HepG2 (cell line): ENCODE data around the gene CDCA4. TPM values are rescaled to one million over a fixed set of nuclear protein-coding genes. Genes with fewer than 3 reads are reported as not detected.

ENCODE experiments used
- ATAC-seq: fragments of 200-7000 bp; cut with Tn5 transposase; 3 replicates; pipeline ENCODE4 v1.9.1; 2020; ENCODE audit warnings: mild to moderate bottlenecking, moderate library complexity
- BruUV-seq: library from RNA; stranded (reverse); fragments of 400-500 nt; replicated peaks from 2 replicates; lab custom pipeline; 2021; lab: Mats Ljungman, UMichigan
- CTCF ChIA-PET: fragments of 300-600 bp; formaldehyde crosslinking; extraction: SDS; loops from one replicate; lab custom pipeline; 2021; ENCODE audit warnings: low total read pairs, inconsistent platforms, low intra/inter-chr PET ratio; lab: Yijun Ruan, JAX
- POLR2A ChIA-PET: fragments of 350-600 bp; sonication (Branson Sonifier 250); formaldehyde crosslinking; loops from one replicate; lab custom pipeline; 2020; ENCODE audit warnings: antibody characterized with exemption, inconsistent platforms; lab: Yijun Ruan, JAX
- DNase-seq: peaks from one replicate; pipeline ENCODE4 v3.0.0-alpha.2; 2015; ENCODE audit warnings: low spot score
- FAIRE-seq: peaks from 3 replicates; lab custom pipeline; 2011; peaks lifted over from hg19 to GRCh38; lab: Jason Lieb, UNC
- H2AFZ ChIP-seq: one replicate; pipeline ENCODE4 v1.6.1; 2011; ENCODE audit warnings: low read length, inconsistent platforms
- H3K27ac ChIP-seq: fragments of 300-600 bp; 3 replicates; pipeline ENCODE4 v1.8.0; 2011; ENCODE audit warnings: mixed run types, mild to moderate bottlenecking, mixed read lengths, low read length, inconsistent platforms; ENCODE audit not compliant: insufficient read depth; ENCODE audit errors: extremely low read length
- H3K27me3 ChIP-seq, 2 experiments: fragments of 200-600 bp in 1 of 2; 2 replicates in 1 of 2; 3 replicates in 1 of 2; pipeline versions ENCODE4 v1.6.0 to v1.8.0; 2011; ENCODE audit warnings: low read length in 2 of 2, mild to moderate bottlenecking in 2 of 2, moderate library complexity in 2 of 2, inconsistent platforms in 1 of 2; ENCODE audit not compliant: insufficient read depth in 2 of 2, control insufficient read depth in 1 of 2
- H3K36me3 ChIP-seq, 2 experiments: fragments of 200-600 bp in 1 of 2; replicated peaks in 1 of 2; 2 replicates in 1 of 2; 3 replicates in 1 of 2; pipeline versions ENCODE4 v1.5.1 to v1.8.0; 2011; ENCODE audit warnings: low read length in 2 of 2, inconsistent platforms in 1 of 2; ENCODE audit not compliant: insufficient read depth in 2 of 2, control insufficient read depth in 1 of 2
- H3K4me1 ChIP-seq: 2 replicates; pipeline ENCODE4 v1.5.1; 2012; ENCODE audit warnings: low read length, inconsistent platforms; ENCODE audit not compliant: insufficient read depth
- H3K4me2 ChIP-seq: 2 replicates; pipeline ENCODE4 v1.6.0; 2011; ENCODE audit warnings: low read depth, low read length, inconsistent platforms
- H3K4me3 ChIP-seq, 3 experiments: fragments of 200-600 bp in 1 of 3; sonication (generic), shearing (Covaris generic) in 1 of 3; replicated peaks in 1 of 3; 2 replicates each; pipeline ENCODE4 v1.5.1; 2011 to 2016; ENCODE audit warnings: low read length in 3 of 3, inconsistent platforms in 2 of 3, low read depth in 2 of 3, mild to moderate bottlenecking in 2 of 3, control low read depth in 1 of 3, mixed read lengths in 1 of 3; ENCODE audit not compliant: insufficient read depth in 1 of 3
- H3K79me2 ChIP-seq: one replicate; pipeline ENCODE4 v1.6.1; 2011; ENCODE audit warnings: low read length, inconsistent platforms; ENCODE audit not compliant: insufficient read depth
- H3K9ac ChIP-seq: 2 replicates; pipeline ENCODE4 v1.6.0; 2011; ENCODE audit warnings: mild to moderate bottlenecking, low read depth, low read length, inconsistent platforms; ENCODE audit not compliant: insufficient read depth
- H3K9me3 ChIP-seq: 2 replicates; pipeline ENCODE4 v1.5.1; 2012; ENCODE audit warnings: mild to moderate bottlenecking, low read length
- H4K20me1 ChIP-seq: 2 replicates; pipeline ENCODE4 v1.6.0; 2011; ENCODE audit warnings: inconsistent platforms, mild to moderate bottlenecking, low read length, moderate library complexity; ENCODE audit not compliant: insufficient read depth
- ARHGAP35 ChIP-seq: sonication (generic); formaldehyde crosslinking; IDR thresholded peaks from 2 replicates; pipeline ENCODE4 v1.9.0; 2022; ENCODE audit warnings: mild to moderate bottlenecking, inconsistent platforms, moderate library complexity, missing genetic modification reagents, borderline replicate concordance
- GATA4 ChIP-seq: sonication (generic); IDR thresholded peaks from 2 replicates; pipeline ENCODE4 v1.6.1; 2016; ENCODE audit warnings: antibody characterized with exemption, low read depth, borderline replicate concordance
- GLMP ChIP-seq: sonication (generic); formaldehyde crosslinking; IDR thresholded peaks from 2 replicates; pipeline ENCODE4 v1.9.0; 2021; ENCODE audit warnings: missing genetic modification reagents, mild to moderate bottlenecking, borderline replicate concordance
- MAZ ChIP-seq, 2 experiments: sonication (generic) in 1 of 2; formaldehyde crosslinking in 1 of 2; IDR thresholded peaks; 2 replicates each; pipeline versions ENCODE4 v1.5.0 to v1.6.1; 2012 to 2020; ENCODE audit warnings: low read depth in 2 of 2, mild to moderate bottlenecking in 2 of 2, borderline replicate concordance in 1 of 2, improper control_type of control experiment in 1 of 2, low read length in 1 of 2, missing genetic modification reagents in 1 of 2, moderate library complexity in 1 of 2
- MIER3 ChIP-seq: IDR thresholded peaks from 2 replicates; pipeline ENCODE4 v1.6.1; 2016; ENCODE audit warnings: missing compliant biosample characterization, borderline replicate concordance
- PATZ1 ChIP-seq: sonication (generic); formaldehyde crosslinking; IDR thresholded peaks from 2 replicates; pipeline ENCODE4 v1.4.0; 2020; ENCODE audit warnings: missing genetic modification reagents
- SMYD3 ChIP-seq: sonication (generic); formaldehyde crosslinking; IDR thresholded peaks from 2 replicates; pipeline ENCODE4 v1.8.1; 2023; ENCODE audit warnings: mild to moderate bottlenecking, missing genetic modification reagents
- SP2 ChIP-seq: sonication (generic); formaldehyde crosslinking; IDR thresholded peaks from 2 replicates; pipeline ENCODE4 v1.5.1; 2020; ENCODE audit warnings: mild to moderate bottlenecking, missing genetic modification reagents
- SRSF1 ChIP-seq: fragments of 200-400 bp; formaldehyde crosslinking; optimal IDR thresholded peaks from 2 replicates; pipeline ENCODE3; 2017; ENCODE audit warnings: mild to moderate bottlenecking, low read depth, low read length, moderate library complexity
- SRSF9 ChIP-seq: fragments of 200-400 bp; formaldehyde crosslinking; IDR thresholded peaks from 2 replicates; pipeline ENCODE4 v1.6.1; 2018; ENCODE audit warnings: borderline replicate concordance, mild to moderate bottlenecking, low read depth, low read length; ENCODE audit not compliant: insufficient read depth, poor library complexity, severe bottlenecking
- ZBTB25 ChIP-seq: IDR thresholded peaks from 2 replicates; pipeline ENCODE4 v1.6.1; 2018; ENCODE audit warnings: missing genetic modification reagents
- ZNF382 ChIP-seq: sonication (generic); formaldehyde crosslinking; IDR thresholded peaks from 2 replicates; pipeline ENCODE4 v1.5.0; 2020; ENCODE audit warnings: missing genetic modification reagents, mild to moderate bottlenecking, borderline replicate concordance
- ZNF614 ChIP-seq: IDR thresholded peaks from 2 replicates; pipeline ENCODE4 v1.6.1; 2018; ENCODE audit warnings: missing biosample characterization, missing genetic modification reagents, inconsistent platforms, borderline replicate concordance
- WGBS: methylation state at CpG from one replicate; pipeline ENCODE4 v1.1.6; 2017; ENCODE audit warnings: low lambda C conversion rate; 5-methylcytosine and 5-hydroxymethylcytosine counted together
- in situ Hi-C: cut with HindIII; loops from 2 replicates; pipeline ENCODE4 v1.10.0; 2017; ENCODE audit warnings: low pct_unique_long_range_greater_than_20kb; ENCODE audit not compliant: extremely low pct_ligation_motif_present
- intact Hi-C: fragments of 100-400 bp; cut with micrococcal nuclease; formaldehyde crosslinking; loops from one replicate; pipeline ENCODE4 v1.10.0; 2022; ENCODE audit not compliant: unreplicated experiment
- polyA plus RNA-seq, 8 experiments: library from polyadenylated mRNA; depleted of rRNA in 3 of 8; stranded (reverse) in 7 of 8; unstranded in 1 of 8; fragments of >200 nt; fragmentation: Illumina TruSeq in 4 of 8; extraction: Trizol in 4 of 8; gene quantifications; 2 replicates each; pipeline versions ENCODE4 v1.2.1 to v1.2.3, GENCODE V29; 2011 to 2016; ENCODE audit warnings: low read depth in 4 of 8, missing spikeins in 1 of 8, mixed read lengths in 1 of 8; ENCODE audit not compliant: insufficient read depth in 1 of 8
- total RNA-seq, 5 experiments: library from RNA; depleted of rRNA; stranded (reverse); fragments of >200 nt; fragmentation: Illumina TruSeq; extraction: Trizol; gene quantifications; 2 replicates each; pipeline ENCODE4 v1.2.3, GENCODE V29; 2016; ENCODE audit warnings: low read depth in 1 of 5
- TF ChIP-seq, protein P1 (sequence below): IDR thresholded peaks from 2 replicates; pipeline ENCODE4 v1.6.1; 2016; ENCODE audit warnings: low read depth, missing genetic modification reagents, missing compliant biosample characterization

The CDCA4 gene
- total and polyA plus RNA-seq, 2 of the 13 experiments (the other 11 are each of a cell fraction or from before 2014, with no cell fraction given), result 19.7 to 43.1 TPM

- CTCF ChIA-PET, result interaction anchor here (1.8 to 4.5 kb wide), 3 partner anchors 34 to 150 kb away, joined by 10 to 146 read pairs (median 16); partner anchors contain the start of gene AHNAK2
- TF ChIP-seq SP2 (CRISPR knock-in tag) (no peak), ARHGAP35 (CRISPR knock-in tag) (no peak), GATA4 (no peak), GLMP (CRISPR knock-in tag) (no peak), MIER3 (CRISPR knock-in tag) (no peak), SRSF9 (no peak), ZNF382 (no peak), ZNF614 (no peak), MAZ (IDR thresholded peaks at IDR 0.05; ENCODE audit: borderline replicate concordance, low read depth, low read length) (no peak), MAZ (CRISPR knock-in tag; IDR thresholded peaks at IDR 0.05; ENCODE audit: low read depth) (no peak), PATZ1 (CRISPR knock-in tag) (no peak), SRSF1 (no peak), ZBTB25 (no peak), SMYD3 (CRISPR knock-in tag) (no peak)
- TF ChIP-seq, protein P1, sequence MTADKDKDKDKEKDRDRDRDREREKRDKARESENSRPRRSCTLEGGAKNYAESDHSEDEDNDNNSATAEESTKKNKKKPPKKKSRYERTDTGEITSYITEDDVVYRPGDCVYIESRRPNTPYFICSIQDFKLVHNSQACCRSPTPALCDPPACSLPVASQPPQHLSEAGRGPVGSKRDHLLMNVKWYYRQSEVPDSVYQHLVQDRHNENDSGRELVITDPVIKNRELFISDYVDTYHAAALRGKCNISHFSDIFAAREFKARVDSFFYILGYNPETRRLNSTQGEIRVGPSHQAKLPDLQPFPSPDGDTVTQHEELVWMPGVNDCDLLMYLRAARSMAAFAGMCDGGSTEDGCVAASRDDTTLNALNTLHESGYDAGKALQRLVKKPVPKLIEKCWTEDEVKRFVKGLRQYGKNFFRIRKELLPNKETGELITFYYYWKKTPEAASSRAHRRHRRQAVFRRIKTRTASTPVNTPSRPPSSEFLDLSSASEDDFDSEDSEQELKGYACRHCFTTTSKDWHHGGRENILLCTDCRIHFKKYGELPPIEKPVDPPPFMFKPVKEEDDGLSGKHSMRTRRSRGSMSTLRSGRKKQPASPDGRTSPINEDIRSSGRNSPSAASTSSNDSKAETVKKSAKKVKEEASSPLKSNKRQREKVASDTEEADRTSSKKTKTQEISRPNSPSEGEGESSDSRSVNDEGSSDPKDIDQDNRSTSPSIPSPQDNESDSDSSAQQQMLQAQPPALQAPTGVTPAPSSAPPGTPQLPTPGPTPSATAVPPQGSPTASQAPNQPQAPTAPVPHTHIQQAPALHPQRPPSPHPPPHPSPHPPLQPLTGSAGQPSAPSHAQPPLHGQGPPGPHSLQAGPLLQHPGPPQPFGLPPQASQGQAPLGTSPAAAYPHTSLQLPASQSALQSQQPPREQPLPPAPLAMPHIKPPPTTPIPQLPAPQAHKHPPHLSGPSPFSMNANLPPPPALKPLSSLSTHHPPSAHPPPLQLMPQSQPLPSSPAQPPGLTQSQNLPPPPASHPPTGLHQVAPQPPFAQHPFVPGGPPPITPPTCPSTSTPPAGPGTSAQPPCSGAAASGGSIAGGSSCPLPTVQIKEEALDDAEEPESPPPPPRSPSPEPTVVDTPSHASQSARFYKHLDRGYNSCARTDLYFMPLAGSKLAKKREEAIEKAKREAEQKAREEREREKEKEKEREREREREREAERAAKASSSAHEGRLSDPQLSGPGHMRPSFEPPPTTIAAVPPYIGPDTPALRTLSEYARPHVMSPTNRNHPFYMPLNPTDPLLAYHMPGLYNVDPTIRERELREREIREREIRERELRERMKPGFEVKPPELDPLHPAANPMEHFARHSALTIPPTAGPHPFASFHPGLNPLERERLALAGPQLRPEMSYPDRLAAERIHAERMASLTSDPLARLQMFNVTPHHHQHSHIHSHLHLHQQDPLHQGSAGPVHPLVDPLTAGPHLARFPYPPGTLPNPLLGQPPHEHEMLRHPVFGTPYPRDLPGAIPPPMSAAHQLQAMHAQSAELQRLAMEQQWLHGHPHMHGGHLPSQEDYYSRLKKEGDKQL, result no peak
Observed at GRCh38 chr14:105046891-105047282, 26.0 kb upstream of the CDCA4 start.

More at GRCh38 chr14:105046891-105047282, 26.0 kb upstream of the CDCA4 start:
- H2AFZ ChIP-seq, result no peak overlapping the region
- H3K27me3 ChIP-seq, result peaks cover 1 to 31% of the 10 kb centered on the region in 2 experiments; a peak in 4 of 5 replicates
- H3K4me1 ChIP-seq, result peaks cover 3% of the 10 kb centered on the region
- H3K9me3 ChIP-seq, result no peaks in the 10 kb centered on the region
- H3K4me2 ChIP-seq, result no peak overlapping the region
- no CpG with 5 or more reads among the region's 9 CpGs for WGBS
- intact Hi-C loops, result no loop called here
- no peak overlapping the region for H3K4me3 ChIP-seq
- no TSS peak for BruUV-seq
- FAIRE-seq, result no peak
- no peak overlapping the region for H3K9ac ChIP-seq
- H3K27ac ChIP-seq, result no peak overlapping the region
- no peaks in the 10 kb centered on the region for H4K20me1 ChIP-seq
- POLR2A ChIA-PET, result no interaction called here
- DNase-seq, result no peak
- no peak for ATAC-seq
- in situ Hi-C loops, result loop anchor here (5.0 kb wide), 1 partner anchor 75 kb away; no protein-coding TSS in a partner anchor
- no peaks in the 10 kb centered on the region for H3K79me2 ChIP-seq
- H3K36me3 ChIP-seq, result no peaks in the 10 kb centered on the region
